ENCODE data around the gene OSBPL8. TPM values are rescaled to one million over a fixed set of nuclear protein-coding genes. Genes with fewer than 3 reads are reported as not detected.
"Not testable (repeated sequence)": the region's sequence is repeated elsewhere in the genome, so short reads cannot be mapped to it uniquely, and the experiment has no call there.

OSBPL8 gene
- total RNA-seq, 1 donor from 2014 or later = 43.2 TPM

GRCh38 chr12:76533331-76533730 is 26.2 kb downstream of the OSBPL8 start:
- intact Hi-C loops (cut with DNase I) = no loop called here
- DNase-seq (ENCODE audit: low spot score) = no peak

- intact Hi-C loops (cut with DNase I) = no loop called here
- no peak for DNase-seq (ENCODE audit: low spot score)
Observed at GRCh38 chr12:76532520-76532919, 27.1 kb downstream of the OSBPL8 start.

- intact Hi-C loops (cut with DNase I) = no loop called here
- no peak for DNase-seq (ENCODE audit: low spot score)
Observed at GRCh38 chr12:76531056-76531455, 28.5 kb downstream of the OSBPL8 start.

- intact Hi-C loops (cut with DNase I) = no loop called here
- DNase-seq (ENCODE audit: low spot score) = no peak
Observed at GRCh38 chr12:76530516-76530915, 29.1 kb downstream of the OSBPL8 start.

- DNase-seq (ENCODE audit: low spot score) = no peak
- intact Hi-C loops (cut with DNase I) = no loop called here
Observed at GRCh38 chr12:76529226-76529918, 30.2 kb downstream of the OSBPL8 start.

- no peak for DNase-seq (ENCODE audit: low spot score)
- intact Hi-C loops (cut with DNase I) = no loop called here
Observed at GRCh38 chr12:76523408-76523807, 36.2 kb downstream of the OSBPL8 start.

GRCh38 chr12:76520348-76520747 is 39.2 kb downstream of the OSBPL8 start:
- intact Hi-C loops (cut with DNase I) = no loop called here
- no peak for DNase-seq (ENCODE audit: low spot score)

GRCh38 chr12:76519538-76519937 is 40.0 kb downstream of the OSBPL8 start:
- peak; percentile 86 for DNase-seq (ENCODE audit: low spot score)
- intact Hi-C loops (cut with DNase I) = no loop called here

GRCh38 chr12:76518699-76519098 is 40.9 kb downstream of the OSBPL8 start:
- DNase-seq (ENCODE audit: low spot score) = no peak
- intact Hi-C loops (cut with DNase I) = no loop called here

GRCh38 chr12:76515271-76515670 is 44.3 kb downstream of the OSBPL8 start:
- intact Hi-C loops (cut with DNase I) = no loop called here
- no peak for DNase-seq (ENCODE audit: low spot score)

GRCh38 chr12:76511116-76511716 is 48.4 kb downstream of the OSBPL8 start:
- intact Hi-C loops (cut with DNase I); DNase-seq (ENCODE audit: low spot score): not testable (repeated sequence)

- intact Hi-C loops (cut with DNase I) = no loop called here
- no peak for DNase-seq (ENCODE audit: low spot score)
Observed at GRCh38 chr12:76508128-76508980, 51.2 kb downstream of the OSBPL8 start.

- intact Hi-C loops (cut with DNase I) = no loop called here
- DNase-seq (ENCODE audit: low spot score) = no peak
Observed at GRCh38 chr12:76506149-76506548, 53.4 kb downstream of the OSBPL8 start.

- intact Hi-C loops (cut with DNase I) = no loop called here
- DNase-seq (ENCODE audit: low spot score) = no peak
Observed at GRCh38 chr12:76505050-76505449, 54.5 kb downstream of the OSBPL8 start.

GRCh38 chr12:76504606-76505005 is 55.0 kb downstream of the OSBPL8 start:
- intact Hi-C loops (cut with DNase I) = no loop called here

GRCh38 chr12:76503957-76504356 is 55.6 kb downstream of the OSBPL8 start:
- no peak for DNase-seq (ENCODE audit: low spot score)
- intact Hi-C loops (cut with DNase I) = no loop called here

More at GRCh38 chr12:76504606-76505005, 55.0 kb downstream of the OSBPL8 start:
- no peak for DNase-seq (ENCODE audit: low spot score)

GRCh38 chr12:76501390-76501789 is 58.2 kb downstream of the OSBPL8 start:
- DNase-seq (ENCODE audit: low spot score) = no peak
- intact Hi-C loops (cut with DNase I) = no loop called here

GRCh38 chr12:76499136-76499535 is 60.4 kb downstream of the OSBPL8 start:
- intact Hi-C loops (cut with DNase I) = not testable (repeated sequence)

GRCh38 chr12:76495556-76495955 is 64.0 kb downstream of the OSBPL8 start:
- intact Hi-C loops (cut with DNase I) = no loop called here

More at GRCh38 chr12:76499136-76499535, 60.4 kb downstream of the OSBPL8 start:
- DNase-seq (ENCODE audit: low spot score) = not testable (repeated sequence)

GRCh38 chr12:76491292-76491691 is 68.3 kb downstream of the OSBPL8 start:
- no peak for DNase-seq (ENCODE audit: low spot score)
- intact Hi-C loops (cut with DNase I) = no loop called here

More at GRCh38 chr12:76495556-76495955, 64.0 kb downstream of the OSBPL8 start:
- DNase-seq (ENCODE audit: low spot score) = no peak
